ENCODE measurements around the gene POC1B.
A peak's percentile ranks its signal among the peaks of the same experiment; 100 is the strongest.

Gene POC1B

GRCh38 chr12:89389755-89390661 lies 135.8 kb downstream of the POC1B start:
- DNase-seq (ENCODE audit: low read depth in 2 of 2) = peak in 1 of 2 experiments; percentile 7

- DNase-seq (ENCODE audit: low read depth in 2 of 2) = no peak
These were observed 139.7 kb downstream of the POC1B start for GRCh38 chr12:89386138-89386537.

- no peak for DNase-seq (ENCODE audit: low read depth in 2 of 2)
These were observed 141.0 kb downstream of the POC1B start for GRCh38 chr12:89384807-89385206.

DNA sequence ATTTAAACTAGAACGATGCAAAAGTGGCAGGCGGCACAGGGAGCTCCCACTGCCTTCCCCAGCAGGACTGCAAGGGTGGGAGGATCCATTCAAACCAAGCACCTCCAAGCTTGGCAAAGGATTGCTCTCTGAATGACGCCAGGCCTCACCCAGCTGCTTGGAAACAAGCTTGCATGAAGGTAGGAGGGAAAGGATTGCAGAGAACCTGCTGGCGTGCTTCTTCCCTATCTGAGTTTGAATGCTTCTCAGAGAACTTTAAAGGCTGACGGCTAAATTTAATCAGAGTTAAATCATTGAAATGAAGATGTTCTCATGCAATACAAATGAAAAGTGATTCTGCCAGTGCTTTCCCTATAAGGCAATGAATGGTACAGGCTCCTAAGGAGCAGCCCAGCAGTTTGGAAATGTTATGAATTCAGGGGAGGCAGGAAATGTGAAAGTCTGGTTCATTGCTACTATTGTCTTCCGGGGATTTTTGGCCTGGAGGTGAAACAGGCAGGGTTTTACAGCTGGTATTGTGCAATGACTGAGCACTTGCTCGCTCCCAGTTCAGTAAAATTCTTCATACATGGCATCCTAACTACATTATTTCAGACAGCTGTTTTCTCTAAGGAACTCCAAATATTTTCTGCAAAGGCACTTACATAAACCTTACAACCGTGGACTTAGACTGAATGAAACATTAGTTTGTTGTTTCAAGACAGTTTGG lies 141.6 kb downstream of the POC1B start:
- no peak for DNase-seq (ENCODE audit: low read depth in 2 of 2)

DNA sequence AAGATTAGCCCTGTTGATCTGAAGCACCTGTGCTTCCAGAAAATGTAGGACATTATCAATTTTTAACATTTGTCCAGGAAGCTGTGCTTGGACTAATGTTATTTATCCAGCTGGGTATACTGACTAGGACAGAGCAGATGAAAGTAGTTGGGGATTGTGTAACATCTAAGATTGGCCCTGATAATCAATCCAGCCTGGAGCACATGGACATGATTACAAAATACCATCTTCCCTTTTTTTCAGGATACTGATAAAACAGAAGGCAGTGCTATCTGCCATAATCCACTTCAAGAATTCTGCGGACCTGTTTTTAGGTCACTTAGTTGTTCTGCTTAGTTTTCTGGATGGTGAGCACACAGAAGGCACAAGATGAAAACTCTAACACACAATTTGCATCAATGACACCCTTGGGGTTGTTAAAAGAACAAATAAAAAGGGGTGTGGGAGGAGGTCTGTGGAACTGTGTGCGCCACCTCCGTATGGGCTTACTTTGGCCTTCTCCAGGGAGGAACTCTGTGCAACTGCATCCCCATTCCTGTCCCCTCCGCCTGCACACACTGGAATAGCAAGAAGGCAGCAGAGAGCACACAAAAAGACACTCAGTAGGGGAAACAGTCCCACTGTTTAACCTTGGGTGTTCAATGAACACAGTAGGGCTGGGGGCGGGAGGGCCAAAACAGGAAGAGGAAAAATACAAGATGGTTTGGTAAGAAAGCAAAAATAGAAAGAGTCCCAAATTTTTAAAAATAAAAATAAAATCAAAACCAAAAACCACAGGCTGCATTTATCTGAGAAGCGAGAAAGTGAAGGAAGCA lies 142.4 kb downstream of the POC1B start:
- no peak for DNase-seq (ENCODE audit: low read depth in 2 of 2)

GRCh38 chr12:89382328-89382727 lies 143.5 kb downstream of the POC1B start:
- DNase-seq (ENCODE audit: low read depth in 2 of 2) = no peak

GRCh38 chr12:89379839-89380467 lies 145.9 kb downstream of the POC1B start:
- no peak for DNase-seq (ENCODE audit: low read depth in 2 of 2)

DNA sequence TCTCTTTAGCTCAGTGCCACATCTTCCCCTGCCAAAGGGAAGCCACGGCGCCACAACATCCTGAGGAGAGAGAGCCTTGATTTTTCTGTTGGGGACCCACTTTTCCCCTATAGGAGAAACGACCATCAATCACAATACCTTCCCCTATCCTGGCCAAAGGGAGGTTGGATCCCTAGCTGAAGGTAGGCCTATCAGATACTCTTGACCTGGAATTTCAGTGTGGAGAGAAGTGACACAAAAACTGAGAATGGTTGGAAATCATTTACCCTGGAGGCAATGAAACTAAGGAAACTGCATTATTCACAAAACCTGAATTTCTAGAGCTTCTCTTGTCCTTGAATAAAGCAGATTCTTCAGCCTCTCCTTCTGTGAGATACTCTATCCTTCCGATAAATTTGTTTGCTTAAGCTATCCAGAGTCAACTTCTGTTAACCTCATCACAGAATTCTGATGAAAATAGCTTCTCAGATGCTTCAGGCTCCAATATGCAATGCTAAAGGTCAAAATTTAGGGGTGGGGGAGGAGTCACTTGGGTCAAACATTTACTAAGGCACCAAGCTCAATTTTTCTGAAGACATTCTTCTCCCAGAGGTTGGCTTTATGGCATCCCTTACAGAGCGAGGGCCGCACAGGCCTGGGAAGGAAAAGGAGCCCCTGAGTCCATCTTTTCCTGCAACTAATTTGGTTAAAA lies 146.6 kb downstream of the POC1B start:
- DNase-seq (ENCODE audit: low read depth in 2 of 2) = no peak

DNA sequence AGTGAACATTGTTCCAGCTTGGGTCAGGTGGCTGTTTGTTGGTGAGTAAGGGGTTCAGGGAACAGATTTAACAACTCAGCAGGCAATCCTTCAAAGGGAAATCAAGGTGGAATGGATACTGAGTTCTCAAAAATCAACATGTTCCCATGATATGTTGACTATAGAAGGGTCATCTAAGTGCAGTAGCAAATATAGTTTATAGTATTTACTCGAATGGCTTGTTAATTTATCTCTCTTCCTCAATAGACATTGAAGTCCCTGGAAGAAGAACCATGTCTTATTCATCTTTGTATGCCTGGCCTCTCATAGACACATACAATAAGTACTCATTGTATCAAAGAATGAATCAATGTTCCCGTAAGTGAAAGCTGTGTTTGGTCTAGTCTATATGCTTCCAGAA lies 149.0 kb downstream of the POC1B start:
- DNase-seq (ENCODE audit: low read depth in 2 of 2) = no peak

DNA sequence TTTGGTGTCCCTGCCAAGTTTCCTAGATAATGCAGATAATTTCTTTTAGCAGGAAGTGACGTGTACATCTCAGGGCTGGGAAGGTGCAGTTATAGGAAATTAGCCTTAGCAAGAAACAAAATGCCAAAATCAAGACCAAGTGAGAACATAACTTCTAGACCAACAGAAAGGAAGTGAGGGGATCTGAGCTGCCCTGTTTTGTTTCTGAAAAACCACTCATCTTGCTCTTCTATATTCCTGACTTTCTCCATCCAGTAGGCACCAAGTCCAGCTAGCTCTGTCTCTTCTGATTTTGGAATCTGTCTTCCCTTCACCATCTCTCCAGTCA lies 149.7 kb downstream of the POC1B start:
- DNase-seq (ENCODE audit: low read depth in 2 of 2) = no peak

DNA sequence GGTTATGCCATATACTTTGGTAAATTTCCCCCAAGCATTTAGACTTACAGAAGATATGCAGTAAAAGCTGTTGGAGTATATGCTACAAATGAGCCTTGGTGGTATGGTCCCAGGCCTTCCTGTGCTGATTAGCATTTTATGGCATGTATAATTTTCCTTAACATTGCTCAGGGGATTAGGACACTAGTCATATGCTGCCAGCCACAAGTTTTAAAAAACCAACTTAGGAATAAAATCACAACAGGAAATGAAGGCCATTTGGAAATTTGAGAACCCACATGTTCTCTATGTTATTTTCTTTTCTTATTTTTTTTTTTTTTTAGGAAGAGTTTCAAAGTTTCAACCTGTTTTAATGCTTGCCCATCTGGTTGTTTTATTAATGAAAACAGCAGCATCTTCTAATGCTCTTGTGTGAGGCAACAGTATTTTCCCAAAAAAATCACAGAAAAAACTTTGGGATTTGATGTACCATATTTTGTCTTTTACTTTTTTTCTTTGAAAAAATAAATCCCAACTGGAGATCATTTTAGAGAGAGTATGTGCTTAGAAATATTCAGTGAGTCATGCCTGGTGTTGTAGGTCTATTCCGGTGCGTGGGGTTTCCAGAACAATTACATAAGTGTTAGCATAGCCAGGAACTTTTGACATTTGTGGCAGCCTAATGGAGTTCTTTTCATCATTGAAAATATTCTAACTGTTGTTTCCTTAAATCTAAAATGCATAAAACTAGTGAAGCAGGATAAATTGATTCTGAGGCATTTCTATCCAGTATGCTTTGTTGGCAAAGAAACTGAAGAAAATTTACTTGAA lies 151.9 kb downstream of the POC1B start:
- no peak for DNase-seq (ENCODE audit: low read depth in 2 of 2)

DNA sequence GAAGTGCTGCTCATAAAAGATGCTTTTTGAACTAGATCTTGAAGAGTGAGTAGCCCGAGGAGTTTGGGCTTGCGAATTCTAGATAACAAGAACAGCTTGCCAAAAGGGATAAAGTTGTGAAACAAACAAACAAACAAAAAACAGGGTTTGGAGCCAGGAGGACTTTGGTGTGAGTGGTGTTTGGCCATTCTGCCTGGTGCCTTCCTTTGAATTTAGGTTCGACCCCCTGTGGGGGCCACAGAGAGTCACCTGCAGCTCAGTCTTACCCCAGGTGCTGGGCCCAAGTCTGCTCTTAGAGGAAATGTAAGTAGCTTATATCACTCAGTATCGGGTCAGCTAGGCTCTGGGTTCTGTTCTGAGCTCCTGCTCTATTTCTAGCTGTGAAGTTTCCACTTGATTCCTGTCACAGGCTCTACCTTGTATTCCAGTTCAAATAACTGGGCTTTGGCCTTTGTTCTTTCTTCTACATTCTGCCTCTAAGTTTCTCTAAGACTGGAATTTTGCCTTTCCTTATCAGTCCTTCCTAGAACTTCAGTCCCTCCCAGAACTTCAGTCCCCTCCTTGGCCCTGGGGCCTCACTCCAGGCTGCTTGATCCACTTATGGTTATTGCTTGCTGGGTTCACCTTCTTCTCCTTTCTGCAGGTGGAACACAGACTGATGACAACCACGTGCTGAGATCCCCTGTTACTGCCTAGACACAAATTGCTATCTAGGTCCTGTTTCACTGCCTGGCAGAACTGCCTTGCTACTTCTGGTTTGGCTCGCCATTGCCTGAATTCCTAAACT lies 153.1 kb downstream of the POC1B start:
- DNase-seq (ENCODE audit: low read depth in 2 of 2) = no peak

GRCh38 chr12:89370850-89371249 lies 155.0 kb downstream of the POC1B start:
- no peak for DNase-seq (ENCODE audit: low read depth in 2 of 2)

GRCh38 chr12:89370421-89370831 lies 155.4 kb downstream of the POC1B start:
- no peak for DNase-seq (ENCODE audit: low read depth in 2 of 2)
